ENCODE results near the gene IFI27.

IFI27 gene

GRCh38 chr14:94116701-94117100 lies 6.2 kb downstream of the IFI27 start:
- Histone ChIP-seq H2AFZ (ENCODE audit: low read depth, low read length) (no peak overlapping the region), H3K27ac (ENCODE audit: low read length) (no peak overlapping the region), H3K9me3 (ENCODE audit: insufficient read depth, low read length, severe bottlenecking) (peaks cover 7% of the 10 kb centered on the region), H3K9ac (ENCODE audit: low read depth, low read length) (no peak overlapping the region), H3K79me2 (ENCODE audit: insufficient read depth, low read length) (no peaks in the 10 kb centered on the region), H3K4me2 (ENCODE audit: insufficient read depth, low read length) (no peak overlapping the region), H4K20me1 (ENCODE audit: insufficient read depth, low read length) (no peaks in the 10 kb centered on the region), H3K4me3 (ENCODE audit: low read depth in 1 of 2, low read length in 2 of 2) (no peak overlapping the region), H3K4me1 (ENCODE audit: insufficient read depth, low read length) (no peaks in the 10 kb centered on the region), H3K36me3 (ENCODE audit: insufficient read depth, low read length) (no peaks in the 10 kb centered on the region), H3K27me3 (ENCODE audit: insufficient read depth, low read length, poor library complexity) (no peaks in the 10 kb centered on the region)
- TF ChIP-seq CTCF (IDR thresholded peaks at IDR 0.05; ENCODE audit: borderline replicate concordance, extremely low read depth, low read length, poor library complexity, severe bottlenecking): no peak
- no peak for TF ChIP-seq EZH2 (IDR thresholded peaks at IDR 0.05; ENCODE audit: borderline replicate concordance, low read depth, low read length, severe bottlenecking)
- DNase-seq (no peak), ATAC-seq (ENCODE audit: insufficient read depth, low read depth) (no peak)

- no peak for ATAC-seq (ENCODE audit: insufficient read depth, low read depth)
- no peak overlapping the region for H2AFZ ChIP-seq (ENCODE audit: low read depth, low read length)
- H3K27ac ChIP-seq (ENCODE audit: low read length): no peak overlapping the region
Observed at GRCh38 chr14:94117856-94118255, 7.3 kb downstream of the IFI27 start.

GRCh38 chr14:94119071-94119470 lies 8.5 kb downstream of the IFI27 start:
- no peak for TF ChIP-seq CTCF (IDR thresholded peaks at IDR 0.05; ENCODE audit: borderline replicate concordance, extremely low read depth, low read length, poor library complexity, severe bottlenecking)
- no peak for TF ChIP-seq EZH2 (IDR thresholded peaks at IDR 0.05; ENCODE audit: borderline replicate concordance, low read depth, low read length, severe bottlenecking)
- Histone ChIP-seq H3K4me3 (ENCODE audit: low read depth in 1 of 2, low read length in 2 of 2) (no peak overlapping the region), H3K36me3 (ENCODE audit: insufficient read depth, low read length) (no peaks in the 10 kb centered on the region)

More at GRCh38 chr14:94117856-94118255, 7.3 kb downstream of the IFI27 start:
- Histone ChIP-seq H3K4me2 (ENCODE audit: insufficient read depth, low read length) (no peak overlapping the region), H3K36me3 (ENCODE audit: insufficient read depth, low read length) (no peaks in the 10 kb centered on the region), H3K9me3 (ENCODE audit: insufficient read depth, low read length, severe bottlenecking) (peaks cover 7% of the 10 kb centered on the region), H3K4me1 (ENCODE audit: insufficient read depth, low read length) (no peaks in the 10 kb centered on the region), H3K79me2 (ENCODE audit: insufficient read depth, low read length) (no peaks in the 10 kb centered on the region), H3K4me3 (ENCODE audit: low read depth in 1 of 2, low read length in 2 of 2) (no peak overlapping the region), H3K27me3 (ENCODE audit: insufficient read depth, low read length, poor library complexity) (no peaks in the 10 kb centered on the region), H4K20me1 (ENCODE audit: insufficient read depth, low read length) (no peaks in the 10 kb centered on the region), H3K9ac (ENCODE audit: low read depth, low read length) (no peak overlapping the region)
- TF ChIP-seq EZH2 (IDR thresholded peaks at IDR 0.05; ENCODE audit: borderline replicate concordance, low read depth, low read length, severe bottlenecking) (no peak), CTCF (IDR thresholded peaks at IDR 0.05; ENCODE audit: borderline replicate concordance, extremely low read depth, low read length, poor library complexity, severe bottlenecking) (no peak)
- DNase-seq: no peak

More at GRCh38 chr14:94119071-94119470, 8.5 kb downstream of the IFI27 start:
- ATAC-seq (ENCODE audit: insufficient read depth, low read depth): no peak
- Histone ChIP-seq H3K27me3 (ENCODE audit: insufficient read depth, low read length, poor library complexity) (no peaks in the 10 kb centered on the region), H3K9me3 (ENCODE audit: insufficient read depth, low read length, severe bottlenecking) (peaks cover 7% of the 10 kb centered on the region), H2AFZ (ENCODE audit: low read depth, low read length) (no peak overlapping the region), H3K9ac (ENCODE audit: low read depth, low read length) (no peak overlapping the region), H3K79me2 (ENCODE audit: insufficient read depth, low read length) (no peaks in the 10 kb centered on the region), H3K27ac (ENCODE audit: low read length) (no peak overlapping the region), H3K4me2 (ENCODE audit: insufficient read depth, low read length) (no peak overlapping the region), H3K4me1 (ENCODE audit: insufficient read depth, low read length) (no peaks in the 10 kb centered on the region), H4K20me1 (ENCODE audit: insufficient read depth, low read length) (no peaks in the 10 kb centered on the region)
- DNase-seq: no peak
